ENCODE data around the gene CXorf58.
"Not testable (repeated sequence)": the region's sequence is repeated elsewhere in the genome, so short reads cannot be mapped to it uniquely, and the experiment has no call there.

Gene CXorf58

DNA sequence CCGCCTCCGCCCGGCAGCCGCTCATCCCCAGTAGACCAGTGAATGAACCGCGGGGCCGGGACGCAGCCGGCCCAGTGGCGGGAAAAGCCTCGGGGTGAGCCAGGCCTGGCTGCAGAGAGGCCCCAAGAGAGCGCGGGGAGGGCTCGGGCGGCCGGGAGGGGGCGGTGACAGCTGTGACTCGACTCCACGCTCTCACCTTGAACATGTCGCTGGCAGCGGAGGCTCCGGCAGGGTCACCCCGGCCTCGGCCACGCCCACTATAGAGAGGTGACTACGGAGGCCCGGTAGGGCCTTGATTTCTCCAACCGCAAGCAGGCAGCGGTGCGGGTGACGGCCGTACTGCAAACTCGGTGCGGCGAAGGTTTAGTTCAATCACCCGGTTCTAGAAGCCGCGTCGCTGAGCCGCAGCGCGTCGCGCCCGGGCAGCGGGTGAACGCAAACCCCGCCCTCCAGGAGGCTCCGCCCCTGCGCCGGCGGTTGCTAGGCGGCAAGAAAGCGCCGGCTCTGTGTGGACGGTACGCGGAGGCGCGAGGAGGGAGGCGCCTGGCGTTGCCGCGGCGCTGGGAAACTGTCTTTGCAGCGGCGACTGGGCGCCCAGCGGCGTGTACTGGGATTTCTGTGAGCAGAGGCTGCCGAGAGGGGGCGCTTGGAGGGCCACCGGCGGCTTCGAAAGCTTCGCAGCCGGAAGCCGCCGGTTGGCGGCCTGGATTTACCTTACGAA is at the start of gene CXorf58, which contains the start of gene APOO:
TSS of gene CXorf58 (plus strand) at position 509 of the 721 bp plus-strand sequence. CDS start 2,297 bp downstream, outside the sequence.
TSS of gene APOO (minus strand) at position 441 of the 721 bp plus-strand sequence. CDS start at position 205, 236 bp downstream.
- DNase-seq, result peak; percentile 94

- DNase-seq, result not testable (repeated sequence)
These were observed 48.6 kb upstream of the CXorf58 start for GRCh38 chrX:23859238-23859637.

DNA sequence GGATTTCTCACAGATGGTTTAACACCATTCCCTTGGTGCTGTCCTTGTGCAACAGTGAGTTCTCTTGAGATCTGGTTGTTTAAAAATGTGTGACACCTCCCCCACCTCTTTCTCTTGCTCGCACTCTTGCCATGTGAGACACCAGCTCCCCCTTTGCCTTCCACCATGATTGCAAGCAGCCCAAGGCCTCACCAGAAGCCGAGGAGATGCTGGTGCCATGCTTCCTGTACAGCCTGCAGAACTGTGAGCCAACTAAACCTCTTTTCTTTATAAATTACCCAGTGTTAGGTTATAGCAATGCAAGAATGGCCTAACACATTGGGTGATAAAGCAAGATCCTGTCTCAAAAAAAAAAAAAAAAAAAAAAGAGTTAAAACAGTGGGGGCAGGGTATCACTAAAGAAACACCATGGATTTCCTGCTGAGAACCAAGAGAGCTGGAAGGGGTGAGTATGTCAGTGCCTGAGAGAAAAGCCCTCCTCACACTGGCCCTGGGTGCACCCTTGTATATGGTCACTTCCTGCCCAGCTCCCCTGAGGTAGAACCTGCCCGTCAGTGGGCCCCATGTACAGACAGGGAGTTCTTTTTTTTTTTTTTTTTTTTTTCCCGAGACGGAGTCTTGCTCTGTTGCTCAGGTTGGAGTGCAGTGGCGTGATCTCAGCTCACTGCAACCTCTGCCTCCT is 46.5 kb upstream of the CXorf58 start:
- DNase-seq, result no peak

GRCh38 chrX:23861952-23862351 is 45.9 kb upstream of the CXorf58 start:
- DNase-seq, result not testable (repeated sequence)

- no peak for DNase-seq
These were observed 43.0 kb upstream of the CXorf58 start for GRCh38 chrX:23864742-23865326.

DNA sequence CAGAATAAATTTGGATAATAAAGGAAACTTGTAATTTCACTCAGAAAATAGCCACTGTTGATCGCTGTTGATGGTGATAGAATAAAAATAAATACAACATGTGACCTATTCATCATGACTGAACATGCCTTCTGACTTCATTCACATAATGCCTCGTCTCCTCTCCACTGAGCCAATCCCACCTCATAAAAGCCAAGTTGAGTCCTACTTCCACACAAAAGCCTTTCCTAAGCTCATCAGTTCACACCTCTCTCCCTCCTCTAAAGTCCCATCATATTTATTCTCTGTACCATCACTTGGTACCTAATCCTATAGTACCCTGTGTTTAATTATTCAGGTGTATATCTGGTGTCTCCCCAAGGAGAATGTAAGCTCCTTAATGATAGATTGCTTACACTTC is 37.8 kb upstream of the CXorf58 start:
- no peak for DNase-seq

GRCh38 chrX:23871905-23872546 is 35.8 kb upstream of the CXorf58 start:
- no peak for DNase-seq

DNA sequence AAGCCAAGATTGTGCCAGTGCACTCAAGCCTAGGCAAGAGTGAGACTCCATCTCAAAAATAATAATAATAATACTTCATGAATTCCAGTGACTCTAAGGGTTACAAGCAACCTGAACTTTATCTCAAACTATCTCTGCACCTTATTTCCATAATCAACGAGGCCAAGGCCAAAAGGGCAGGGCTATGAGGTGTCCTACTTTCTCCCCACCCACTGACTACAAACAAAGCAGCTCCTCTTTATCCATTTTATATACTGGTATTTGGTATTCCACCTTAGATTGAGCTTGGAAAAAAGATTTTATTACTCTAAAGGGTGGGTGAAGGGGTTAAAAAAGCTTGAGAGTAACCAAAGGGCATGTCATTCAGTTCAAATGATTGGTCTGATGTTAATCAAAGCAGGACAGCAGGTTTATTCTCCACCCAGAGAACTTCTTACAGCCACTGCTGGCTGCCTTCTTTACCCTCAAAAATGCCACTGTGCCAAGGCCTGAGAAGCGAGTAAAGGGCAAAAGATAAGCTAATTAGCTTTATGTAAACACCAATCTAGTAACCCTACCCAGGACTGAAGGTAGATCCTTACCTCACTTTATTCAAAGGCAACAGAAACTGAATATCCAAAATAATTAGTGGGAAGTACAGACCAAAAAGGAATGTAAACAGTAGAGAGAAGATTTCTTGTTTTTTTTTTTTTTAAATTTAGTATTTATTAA is 28.3 kb upstream of the CXorf58 start:
- DNase-seq, result no peak

GRCh38 chrX:23883737-23884354 is 24.0 kb upstream of the CXorf58 start:
- DNase-seq, result no peak

DNA sequence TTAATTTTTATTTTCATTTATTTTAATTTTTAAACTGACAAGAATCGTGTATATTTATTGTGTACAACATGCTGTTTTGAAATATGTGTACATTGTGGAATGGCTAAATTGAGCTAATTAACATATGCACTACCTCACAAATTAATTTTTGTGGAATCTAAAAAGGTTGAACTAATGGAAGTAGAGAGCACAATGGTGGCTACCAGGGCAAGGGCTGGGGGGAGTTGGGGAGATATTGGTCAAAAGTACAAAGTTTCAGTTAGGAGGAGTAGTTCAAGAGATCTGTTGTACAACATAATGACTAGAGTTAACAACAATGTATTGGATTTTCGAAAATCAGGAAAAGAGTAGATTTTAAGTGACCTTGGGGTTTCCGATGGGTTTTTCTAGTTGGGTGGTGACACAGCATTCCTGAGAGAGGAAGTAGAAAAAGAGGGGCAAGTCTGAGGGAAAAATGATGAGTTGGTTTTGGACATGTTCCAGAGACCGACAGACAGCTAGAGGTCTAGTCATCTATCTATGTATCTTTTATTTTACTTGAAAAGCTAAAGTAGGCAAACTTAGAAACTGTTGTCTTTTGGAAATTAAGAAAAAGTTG is 23.3 kb upstream of the CXorf58 start:
- DNase-seq, result no peak

DNA sequence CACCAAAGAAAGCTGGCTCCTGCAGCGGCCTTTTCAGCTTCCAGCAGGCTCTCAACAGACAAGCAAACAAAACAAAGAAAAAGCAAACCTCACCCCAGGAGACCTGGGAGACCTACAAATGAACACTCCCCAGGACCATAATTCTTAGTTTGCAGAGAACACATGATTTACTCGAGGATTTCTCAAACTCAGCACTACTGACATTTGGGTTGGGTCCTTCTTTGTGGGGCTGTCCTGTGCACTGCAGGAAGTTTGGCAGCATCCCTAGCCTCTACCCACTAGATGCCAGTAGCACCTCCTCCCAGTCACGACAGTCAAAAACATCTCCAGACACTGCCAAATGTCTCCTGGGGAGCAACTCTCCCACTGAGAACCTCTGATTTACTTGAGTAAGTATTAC is 22.0 kb upstream of the CXorf58 start:
- DNase-seq, result no peak

DNA sequence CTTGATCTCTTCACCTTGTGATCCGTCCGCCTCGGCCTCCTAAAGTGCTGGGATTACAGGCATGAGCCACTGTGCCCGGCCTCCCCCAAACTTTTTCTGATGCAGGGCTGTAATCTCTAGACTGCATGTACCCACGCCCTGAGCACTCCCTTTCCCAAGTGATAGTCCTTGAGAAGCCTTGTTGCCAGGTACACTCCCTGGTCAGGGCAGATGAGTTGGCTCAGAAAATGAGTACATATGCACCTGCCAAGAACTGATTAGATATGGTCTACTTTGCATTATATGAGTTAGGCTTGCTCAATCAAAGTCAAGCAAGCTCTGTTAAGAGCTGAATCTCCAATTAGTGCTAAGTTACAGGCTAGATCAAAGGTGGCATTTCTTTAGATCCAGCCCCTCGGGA is 20.4 kb upstream of the CXorf58 start:
- DNase-seq, result no peak

DNA sequence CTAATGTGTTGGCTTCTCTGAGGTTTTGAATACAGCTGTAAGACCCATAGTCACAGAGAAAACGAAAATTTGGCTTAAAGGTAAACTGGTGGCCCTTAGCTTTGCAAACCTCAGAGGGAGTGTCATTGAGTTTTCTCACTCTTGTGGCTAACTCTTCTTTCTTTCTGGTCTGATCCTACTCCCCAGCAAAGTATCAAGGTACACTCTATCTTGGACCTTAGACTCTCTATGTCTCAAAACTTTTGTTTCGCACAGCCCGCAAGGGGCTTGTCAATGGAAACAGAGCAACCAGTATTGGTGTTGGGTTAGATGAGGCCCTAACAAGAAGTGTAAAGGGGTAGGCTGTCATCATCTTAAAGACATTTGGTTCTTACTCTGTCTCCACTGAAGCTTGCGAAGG is 19.9 kb upstream of the CXorf58 start:
- DNase-seq, result no peak

DNA sequence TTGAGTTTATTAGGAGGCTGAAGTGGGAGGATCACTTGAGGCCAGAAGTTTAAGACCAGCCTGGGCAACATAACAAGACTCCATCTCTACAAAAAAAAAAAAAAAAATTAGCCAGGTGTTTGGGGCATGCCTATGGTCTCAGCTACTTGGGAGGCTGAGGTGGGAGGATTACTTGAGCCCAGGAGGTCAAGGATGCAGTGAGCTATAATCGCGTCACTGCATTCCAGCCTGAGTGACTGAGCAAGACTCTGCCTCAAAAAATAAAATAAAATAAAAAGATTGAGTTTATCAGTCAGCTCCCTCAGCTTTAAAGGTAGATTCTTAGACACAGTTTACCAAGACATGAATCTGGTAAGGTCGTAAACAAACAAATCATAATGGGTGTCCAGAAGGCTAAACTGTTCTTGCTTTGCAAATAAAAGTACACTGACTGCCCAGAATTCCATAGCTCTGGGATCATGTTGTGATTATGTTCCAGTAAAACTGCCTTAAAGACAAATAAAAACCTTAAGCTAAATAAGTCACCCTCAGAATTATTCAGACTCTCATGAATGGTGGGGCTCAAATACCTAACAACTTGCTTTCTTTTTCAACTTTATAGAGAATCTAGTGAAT is 18.8 kb upstream of the CXorf58 start:
- DNase-seq, result no peak

DNA sequence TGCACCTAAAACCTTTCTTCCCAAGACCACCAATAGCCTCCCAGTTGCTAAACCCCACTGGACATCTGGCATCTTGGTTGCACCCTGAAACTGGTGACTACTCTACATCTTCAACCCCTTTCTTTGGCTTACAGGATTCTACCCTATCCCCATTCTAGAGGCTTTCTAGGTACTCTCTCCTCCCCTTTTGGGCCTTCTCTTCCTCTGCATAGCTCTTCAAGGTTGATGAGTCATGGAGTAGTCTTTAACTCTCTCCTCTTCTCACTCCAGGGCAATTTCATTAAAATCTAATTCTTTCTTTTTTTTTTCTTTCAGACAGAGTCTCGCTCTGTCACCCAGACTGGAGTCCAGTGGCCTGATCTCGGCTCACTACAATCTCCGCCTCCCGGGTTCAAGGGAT is 16.9 kb upstream of the CXorf58 start:
- no peak for DNase-seq

GRCh38 chrX:23894993-23895392 is 12.8 kb upstream of the CXorf58 start:
- DNase-seq, result not testable (repeated sequence)

GRCh38 chrX:23896539-23896938 is 11.3 kb upstream of the CXorf58 start:
- DNase-seq, result not testable (repeated sequence)

GRCh38 chrX:23896981-23897380 is 10.8 kb upstream of the CXorf58 start:
- no peak for DNase-seq

GRCh38 chrX:23898412-23898959 is 9.3 kb upstream of the CXorf58 start:
- DNase-seq, result no peak

GRCh38 chrX:23900220-23900797 is 7.5 kb upstream of the CXorf58 start:
- DNase-seq, result peak; percentile 7

DNA sequence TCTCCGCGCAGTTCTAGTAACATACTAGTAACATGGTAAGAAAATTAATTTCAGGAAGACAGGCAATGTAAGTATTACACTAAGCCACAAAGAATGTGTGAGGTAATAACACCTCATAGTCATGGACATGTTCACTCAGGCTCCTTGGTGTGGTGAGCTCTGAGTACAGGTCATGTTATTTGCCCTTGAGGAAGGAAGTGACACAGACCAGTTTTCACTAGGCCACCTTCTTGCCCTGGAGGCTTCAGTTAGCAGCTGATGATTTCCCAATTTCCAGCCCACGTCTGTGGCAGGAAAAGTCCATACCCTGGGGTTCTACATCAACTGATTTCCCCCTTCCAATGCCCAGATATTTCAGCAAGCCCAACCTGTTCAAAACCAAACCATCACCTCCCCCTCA is 6.7 kb upstream of the CXorf58 start:
- peak; percentile 24 for DNase-seq

All from CD4-positive, alpha-beta T cell treated with Interferon gamma for 1 hour (primary cell).